Thyroid gland (tissue), 4 donors: ENCODE measurements around the gene RETREG1. TPM values are rescaled to one million over a fixed set of nuclear protein-coding genes. Genes with fewer than 3 reads are reported as not detected.

Source experiments
- DNase-seq, 2 donors: peaks; one replicate each; pipeline ENCODE4 v3.0.0-alpha.2; 2019
- H3K27ac ChIP-seq, 3 donors: fragments of 200-600 bp; sonication (generic); 1 replicate in 2 of 3; 2 replicates in 1 of 3; pipeline ENCODE4 v1.5.1; 2016 to 2019; ENCODE audit warnings: mild to moderate bottlenecking in 1 of 3, moderate library complexity in 1 of 3
- H3K27me3 ChIP-seq: fragments of 200-600 bp; sonication (generic); one replicate; pipeline ENCODE4 v1.5.1; 2019
- H3K36me3 ChIP-seq, 2 donors: fragments of 200-600 bp; sonication (generic); one replicate each; pipeline ENCODE4 v1.5.1; 2016 to 2019
- H3K4me1 ChIP-seq, 2 donors: fragments of 200-600 bp; sonication (generic); one replicate each; pipeline ENCODE4 v1.5.1; 2017 to 2019
- H3K4me3 ChIP-seq, 3 donors: fragments of 200-600 bp; sonication (generic); replicated peaks in 1 of 3; 1 replicate in 2 of 3; 2 replicates in 1 of 3; pipeline ENCODE4 v1.5.1; 2016; ENCODE audit warnings: mild to moderate bottlenecking in 1 of 3
- H3K9me3 ChIP-seq: fragments of 200-600 bp; sonication (generic); one replicate; pipeline ENCODE4 v1.5.1; 2017
- POLR2A ChIP-seq, 2 donors: fragments of 450-650 bp; IDR thresholded peaks; one replicate each; pipeline ENCODE4 v1.6.1; 2017; ENCODE audit warnings: antibody characterized with exemption in 2 of 2, mild to moderate bottlenecking in 2 of 2, moderate library complexity in 1 of 2
- WGBS, 2 donors: methylation state at CpG; one replicate each; pipeline ENCODE4 v1.1.5; 2017; 5-methylcytosine and 5-hydroxymethylcytosine counted together
- intact Hi-C: fragments of 100-400 bp; cut with DNase I; formaldehyde crosslinking; loops from one replicate; pipeline ENCODE4 v1.15.1; 2023
- total RNA-seq, 4 donors: library from RNA; depleted of rRNA; stranded (reverse); fragments of >200 nt; gene quantifications; one replicate each; pipeline ENCODE4 v1.2.3, GENCODE V29; 2016
- TF ChIP-seq, protein P1 (sequence below), 6 experiments: fragments of 200-600 bp in 3 of 6; fragments of 450-650 bp in 3 of 6; sonication (generic) in 3 of 6; IDR thresholded peaks; one replicate each; pipeline ENCODE4 v1.5.1; 2016 to 2019; ENCODE audit warnings: antibody characterized with exemption in 6 of 6, mild to moderate bottlenecking in 2 of 6, inconsistent platforms in 1 of 6, moderate library complexity in 1 of 6

RETREG1 gene
- total RNA-seq, 4 donors from 2014 or later: 14.8 to 22.1 (median 17.9) TPM

DNA sequence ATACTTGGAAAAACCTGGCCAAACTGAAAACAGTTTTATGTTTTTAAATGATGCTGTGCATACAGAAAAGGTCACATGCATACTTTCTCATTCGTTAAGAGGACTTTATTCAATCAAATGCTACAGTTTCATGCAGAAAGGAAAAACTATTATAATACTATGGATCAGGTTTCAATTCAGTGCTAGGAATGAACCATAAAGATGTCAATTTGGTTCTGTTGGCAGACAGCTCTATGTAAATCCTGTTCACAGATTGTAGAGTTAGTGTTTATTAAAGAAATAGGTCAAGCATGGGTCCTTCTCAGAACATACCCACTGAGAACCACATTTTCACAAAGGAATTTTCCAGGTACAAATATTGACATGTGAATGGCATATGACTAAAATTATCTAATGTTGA is 57.1 kb downstream of the RETREG1 start:
- intact Hi-C loops: no loop called here

DNA sequence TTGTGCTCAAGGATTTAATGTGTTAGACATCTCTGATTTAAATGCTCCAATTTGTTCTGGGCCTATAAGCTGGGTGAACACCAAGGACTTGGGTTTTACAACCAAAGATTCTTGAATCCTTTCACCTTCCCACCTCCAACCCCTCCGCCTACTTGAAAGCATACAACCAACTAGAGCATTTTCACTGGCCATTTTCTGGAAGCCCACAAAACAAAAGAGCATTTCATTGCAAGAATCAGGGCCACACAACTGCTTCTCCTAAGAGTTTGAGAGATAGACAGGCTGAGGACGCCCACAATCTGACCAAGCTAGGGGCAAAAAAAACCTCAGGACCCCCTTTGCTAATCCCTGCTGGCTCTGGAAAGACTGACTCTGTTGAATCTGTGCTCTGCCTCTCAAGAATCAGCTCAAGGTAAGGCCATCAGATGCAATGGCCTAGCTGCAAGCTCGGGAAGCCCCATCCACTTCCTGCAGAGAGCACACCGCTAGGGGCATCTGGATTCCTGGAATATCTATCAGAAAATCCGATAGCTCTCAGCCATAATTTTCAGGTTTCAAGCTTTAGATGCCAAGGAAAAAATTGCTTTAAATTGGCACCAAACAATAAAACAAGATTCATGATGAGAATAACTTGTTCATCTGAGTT is 57.7 kb downstream of the RETREG1 start:
- TF ChIP-seq, protein P1, sequence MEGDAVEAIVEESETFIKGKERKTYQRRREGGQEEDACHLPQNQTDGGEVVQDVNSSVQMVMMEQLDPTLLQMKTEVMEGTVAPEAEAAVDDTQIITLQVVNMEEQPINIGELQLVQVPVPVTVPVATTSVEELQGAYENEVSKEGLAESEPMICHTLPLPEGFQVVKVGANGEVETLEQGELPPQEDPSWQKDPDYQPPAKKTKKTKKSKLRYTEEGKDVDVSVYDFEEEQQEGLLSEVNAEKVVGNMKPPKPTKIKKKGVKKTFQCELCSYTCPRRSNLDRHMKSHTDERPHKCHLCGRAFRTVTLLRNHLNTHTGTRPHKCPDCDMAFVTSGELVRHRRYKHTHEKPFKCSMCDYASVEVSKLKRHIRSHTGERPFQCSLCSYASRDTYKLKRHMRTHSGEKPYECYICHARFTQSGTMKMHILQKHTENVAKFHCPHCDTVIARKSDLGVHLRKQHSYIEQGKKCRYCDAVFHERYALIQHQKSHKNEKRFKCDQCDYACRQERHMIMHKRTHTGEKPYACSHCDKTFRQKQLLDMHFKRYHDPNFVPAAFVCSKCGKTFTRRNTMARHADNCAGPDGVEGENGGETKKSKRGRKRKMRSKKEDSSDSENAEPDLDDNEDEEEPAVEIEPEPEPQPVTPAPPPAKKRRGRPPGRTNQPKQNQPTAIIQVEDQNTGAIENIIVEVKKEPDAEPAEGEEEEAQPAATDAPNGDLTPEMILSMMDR (IDR thresholded peaks at IDR 0.05): no peak
- TF ChIP-seq POLR2A (IDR thresholded peaks at IDR 0.05): no peak
- WGBS, 2 donors: 79 to 85% methylated on average over 4 to 5 of the region's 5 CpGs
- intact Hi-C loops: no loop called here
- H3K9me3 ChIP-seq: no peaks in the 10 kb centered on the region
- no peaks in the 10 kb centered on the region for H3K27me3 ChIP-seq
- no peak for DNase-seq
- H3K4me3 ChIP-seq: no peak overlapping the region
- no peak overlapping the region for H3K27ac ChIP-seq
- H3K4me1 ChIP-seq: no peaks in the 10 kb centered on the region
- no peaks in the 10 kb centered on the region for H3K36me3 ChIP-seq

More for the DNA sequence above, 57.1 kb downstream of the RETREG1 start:
- no peak for TF ChIP-seq POLR2A (IDR thresholded peaks at IDR 0.05)
- TF ChIP-seq, protein P1 (IDR thresholded peaks at IDR 0.05): no peak
- no peak for DNase-seq
- Histone ChIP-seq H3K27ac (no peak overlapping the region), H3K4me3 (no peak overlapping the region), H3K9me3 (no peaks in the 10 kb centered on the region), H3K36me3 (no peaks in the 10 kb centered on the region), H3K27me3 (no peaks in the 10 kb centered on the region), H3K4me1 (no peaks in the 10 kb centered on the region)
- WGBS, 2 donors: 80 to 91% methylated on average over 1 of the region's 1 CpG

DNA sequence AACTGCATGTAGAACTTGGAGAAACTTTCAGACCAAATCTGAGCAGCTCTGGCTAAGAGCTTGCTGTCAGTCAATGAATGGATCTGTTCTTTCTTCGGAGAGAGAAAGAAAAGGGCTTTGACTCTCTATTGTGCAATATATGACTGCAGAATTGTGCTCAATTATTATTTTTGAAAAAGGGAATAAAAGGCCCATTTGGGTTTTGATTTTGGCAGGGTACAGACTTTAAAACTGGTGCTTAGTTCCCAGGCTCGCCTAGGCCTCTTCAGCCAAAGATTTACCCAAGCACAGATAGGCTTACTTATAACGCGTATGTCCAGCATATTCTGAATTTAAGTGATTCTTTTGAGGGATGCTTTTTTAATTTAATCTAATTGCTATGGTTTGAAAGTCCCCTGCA is 59.3 kb downstream of the RETREG1 start:
- Histone ChIP-seq H3K9me3 (no peaks in the 10 kb centered on the region), H3K27me3 (no peaks in the 10 kb centered on the region), H3K36me3 (no peaks in the 10 kb centered on the region), H3K27ac (no peak overlapping the region), H3K4me3 (no peak overlapping the region), H3K4me1 (peaks cover 0 to 5% of the 10 kb centered on the region in 2 donors)
- intact Hi-C loops: no loop called here
- TF ChIP-seq POLR2A (IDR thresholded peaks at IDR 0.05): no peak
- TF ChIP-seq, protein P1 (IDR thresholded peaks at IDR 0.05): no peak
- no peak for DNase-seq
- 89 to 94% methylated on average over 4 of the region's 4 CpGs for WGBS, 2 donors

DNA sequence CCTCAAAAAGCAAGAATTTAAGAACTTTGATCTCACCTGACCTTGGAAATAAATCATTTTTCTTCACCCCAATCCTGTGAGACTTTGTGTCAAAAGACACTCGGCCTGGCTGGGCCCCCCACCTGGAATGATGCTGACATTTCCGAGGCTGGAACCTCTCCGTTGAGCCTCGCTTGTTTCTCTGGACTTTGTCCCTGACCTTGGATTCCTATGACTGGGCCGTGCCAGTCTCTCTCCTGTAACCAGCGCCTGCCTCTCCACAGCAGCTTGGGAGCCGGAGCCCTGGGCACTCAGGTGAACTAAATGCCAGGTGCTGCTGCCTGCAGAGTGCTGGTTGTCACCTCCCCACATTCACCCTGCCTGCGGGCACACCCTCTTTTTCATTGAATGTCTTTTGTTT is 62.7 kb downstream of the RETREG1 start:
- Histone ChIP-seq H3K4me1 (peaks cover 0 to 5% of the 10 kb centered on the region in 2 donors), H3K36me3 (no peaks in the 10 kb centered on the region), H3K9me3 (no peaks in the 10 kb centered on the region), H3K27me3 (no peaks in the 10 kb centered on the region), H3K27ac (no peak overlapping the region), H3K4me3 (no peak overlapping the region)
- no peak for DNase-seq
- intact Hi-C loops: no loop called here
- 93% methylated on average over 8 of the region's 8 CpGs for WGBS, 2 donors
- TF ChIP-seq, protein P1 (IDR thresholded peaks at IDR 0.05): no peak
- no peak for TF ChIP-seq POLR2A (IDR thresholded peaks at IDR 0.05)

DNA sequence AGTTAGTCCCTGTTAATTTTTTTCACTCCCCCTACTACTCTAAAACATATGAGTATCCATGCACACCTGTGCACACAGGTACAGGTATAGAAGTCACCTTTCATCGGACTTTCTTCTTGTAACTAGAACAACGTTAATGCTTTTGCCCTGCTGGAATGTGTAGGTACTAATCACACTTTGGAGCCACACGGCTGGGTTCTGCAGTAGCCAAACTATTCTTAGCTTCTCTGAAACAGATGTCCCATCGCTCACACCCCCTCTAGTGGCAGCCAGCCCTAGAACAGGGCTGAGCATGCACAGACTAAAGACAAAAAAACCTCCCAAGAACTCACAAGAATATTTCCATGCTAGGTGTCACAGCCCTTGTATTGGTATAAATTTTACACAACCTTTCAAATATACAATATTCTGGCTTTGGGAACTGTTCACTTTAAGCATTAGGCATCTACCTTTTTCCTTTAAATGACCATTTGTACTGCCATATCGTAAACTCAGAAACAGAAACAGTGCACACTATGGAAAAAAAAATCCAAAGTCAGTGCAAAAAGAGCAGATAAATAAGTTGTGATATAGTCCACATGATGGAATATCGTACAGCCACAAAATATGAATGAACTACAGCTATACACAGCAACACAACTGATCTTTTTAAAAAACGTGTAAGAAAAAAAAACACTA is 64.0 kb downstream of the RETREG1 start:
- TF ChIP-seq, protein P1 (IDR thresholded peaks at IDR 0.05): peak; percentile 44 to 83 (median 76)
- TF ChIP-seq POLR2A (IDR thresholded peaks at IDR 0.05): no peak
- 37 to 39% methylated on average over 7 of the region's 7 CpGs for WGBS, 2 donors
- Histone ChIP-seq H3K27me3 (no peaks in the 10 kb centered on the region), H3K4me1 (peaks cover 5 to 15% of the 10 kb centered on the region in 2 donors), H3K36me3 (no peaks in the 10 kb centered on the region), H3K27ac (no peak overlapping the region), H3K9me3 (no peaks in the 10 kb centered on the region), H3K4me3 (no peak overlapping the region)
- DNase-seq: peak; percentile 87 to 90
- intact Hi-C loops: no loop called here
